GM20431 (cell line): ENCODE results near the gene AFF4.
"Not testable (repeated sequence)": the region's sequence is repeated elsewhere in the genome, so short reads cannot be mapped to it uniquely, and the experiment has no call there.

Experiments used
- in situ Hi-C: fragments of 300-500 bp; cut with MseI, MboI; formaldehyde crosslinking; loops from one replicate; pipeline ENCODE4 v1.15.0; 2020; ENCODE audit warnings: low sequenced_read_pairs; ENCODE audit not compliant: unreplicated experiment

Gene AFF4

DNA sequence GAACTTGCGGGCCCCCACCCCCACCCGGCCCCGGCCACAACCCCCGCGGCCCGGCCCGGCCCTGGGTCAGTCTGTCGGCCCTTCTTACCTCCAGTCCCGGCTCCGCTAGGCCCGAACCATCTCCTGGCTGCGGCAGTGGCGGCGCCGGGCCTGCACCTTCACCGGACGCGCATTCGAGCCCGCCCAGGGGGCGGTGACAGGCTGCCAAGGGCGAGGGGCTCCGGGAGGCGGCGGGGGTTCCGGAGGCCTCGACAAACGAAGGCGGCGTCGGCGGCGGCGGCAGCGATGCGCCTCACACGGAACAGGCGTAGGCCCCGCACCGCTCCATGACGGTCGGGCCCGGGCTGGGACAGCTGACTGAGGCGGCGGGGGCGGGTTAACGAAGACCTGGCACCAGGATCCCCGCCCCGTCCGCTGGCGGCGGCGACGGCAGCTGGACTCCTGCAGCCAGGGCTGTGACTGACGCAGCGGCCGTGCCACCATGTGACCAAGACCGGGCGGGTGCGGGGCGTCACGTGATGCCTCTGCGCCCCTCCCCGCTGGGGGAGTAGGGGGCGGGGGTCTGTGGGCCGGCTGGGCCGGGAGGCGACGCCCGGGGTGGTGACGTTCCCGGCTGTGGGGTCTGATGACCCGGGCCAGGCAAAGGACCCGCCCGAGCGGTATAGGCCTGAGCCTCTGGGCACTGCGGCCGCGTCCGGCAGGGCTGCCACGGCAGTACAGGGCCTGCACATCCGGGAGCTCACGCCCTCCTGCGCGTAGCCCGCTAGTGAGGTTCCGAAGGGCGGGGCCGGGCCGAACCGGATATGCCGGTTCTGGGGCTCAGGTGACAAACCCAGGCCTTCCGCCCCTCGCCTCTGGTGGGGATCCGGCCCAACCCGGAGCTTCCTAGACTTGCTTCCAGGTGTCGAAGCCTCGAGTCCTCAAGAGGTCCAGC, at the start of gene AFF4:
TSS of gene AFF4 (minus strand) at position 464 of the 934 bp plus-strand sequence. CDS start 26,445 bp downstream, outside the sequence.
- in situ Hi-C loops, result no loop called here

DNA sequence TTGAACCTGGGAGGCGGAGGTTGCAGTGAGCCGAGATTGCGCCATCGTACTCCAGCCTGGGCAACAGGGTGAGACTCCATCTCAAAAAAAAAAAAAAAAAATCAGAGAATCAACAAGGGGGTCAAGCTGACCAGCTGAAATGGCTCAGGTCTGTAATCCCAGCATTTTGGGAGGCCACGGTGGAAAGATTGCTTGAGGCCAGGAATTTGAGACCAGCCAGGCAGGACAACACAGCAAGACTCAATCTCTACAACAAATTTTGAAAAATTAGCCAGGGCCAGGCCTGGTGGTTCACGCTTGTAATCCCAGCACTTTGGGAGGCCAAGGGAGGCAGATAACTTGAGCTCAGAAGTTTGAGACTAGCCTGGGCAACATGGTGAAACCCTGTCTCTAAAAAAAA, 45.0 kb upstream of the AFF4 start:
- in situ Hi-C loops, result not testable (repeated sequence)

- in situ Hi-C loops, result no loop called here
These were observed 43.2 kb upstream of the AFF4 start for GRCh38 chr5:133006653-133007052.

GRCh38 chr5:132999246-132999645, 35.8 kb upstream of the AFF4 start:
- in situ Hi-C loops, result no loop called here

GRCh38 chr5:132998556-132998955, 35.1 kb upstream of the AFF4 start:
- in situ Hi-C loops, result no loop called here

- in situ Hi-C loops, result no loop called here
These were observed 32.9 kb upstream of the AFF4 start for GRCh38 chr5:132996307-132996706.

GRCh38 chr5:132987531-132988408, 24.3 kb upstream of the AFF4 start:
- in situ Hi-C loops, result no loop called here

DNA sequence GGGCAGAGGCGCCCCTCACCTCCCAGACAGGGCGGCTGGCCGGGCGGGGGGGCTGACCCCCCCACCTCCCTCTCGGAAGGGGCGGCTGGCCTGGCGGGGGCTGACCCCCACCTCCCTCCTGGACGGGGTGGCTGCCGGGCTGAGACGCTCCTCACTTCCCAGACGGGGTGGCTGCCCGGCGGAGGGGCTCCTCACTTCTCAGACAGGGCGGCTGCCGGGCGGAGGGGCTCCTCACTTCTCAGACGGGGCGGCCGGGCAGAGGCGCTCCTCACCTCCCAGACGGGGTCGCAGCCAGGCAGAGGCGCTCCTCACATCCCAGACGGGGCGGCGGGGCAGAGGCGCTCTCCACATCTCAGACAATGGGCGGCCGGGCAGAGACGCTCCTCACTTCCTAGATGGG, 19.5 kb upstream of the AFF4 start:
- in situ Hi-C loops, result not testable (repeated sequence)

DNA sequence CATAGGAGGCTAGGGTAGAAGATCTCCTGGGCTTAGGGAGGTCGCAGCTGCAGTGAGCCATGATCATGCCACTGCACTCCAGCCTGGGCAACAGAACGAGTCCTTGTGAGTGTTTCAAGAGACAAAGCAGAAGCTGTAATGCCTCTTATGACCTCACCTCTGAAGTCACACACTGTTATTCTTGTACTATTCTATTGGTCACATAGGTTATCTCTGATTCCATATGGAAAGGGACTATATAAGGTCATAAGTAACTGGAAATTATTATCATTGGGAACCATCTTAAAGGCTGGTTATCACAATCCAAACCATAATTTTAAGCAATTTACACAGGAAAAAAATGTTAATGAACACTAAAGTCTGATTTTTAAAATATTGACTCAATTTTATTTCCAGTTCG, 17.9 kb upstream of the AFF4 start:
- in situ Hi-C loops, result no loop called here

DNA sequence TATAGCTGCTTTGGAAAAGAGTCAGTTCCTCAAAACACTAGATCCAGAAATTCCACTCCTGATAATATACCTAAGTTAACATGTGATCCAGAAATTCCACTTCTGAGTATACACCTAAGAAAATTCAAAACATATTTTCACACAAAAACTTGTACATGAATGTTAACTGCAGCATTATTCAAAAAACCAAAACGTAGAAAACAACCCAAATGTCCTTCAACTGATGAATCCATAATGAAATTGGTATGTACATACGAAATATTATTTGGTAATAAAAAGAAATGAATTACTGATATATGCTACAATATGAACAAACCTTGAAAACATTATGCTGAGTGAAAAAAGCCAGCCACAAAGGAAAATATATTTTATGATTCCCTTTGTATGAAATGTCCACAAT, 16.5 kb upstream of the AFF4 start:
- in situ Hi-C loops, result no loop called here

- in situ Hi-C loops, result no loop called here
These were observed 16.0 kb upstream of the AFF4 start for GRCh38 chr5:132979367-132979940.

DNA sequence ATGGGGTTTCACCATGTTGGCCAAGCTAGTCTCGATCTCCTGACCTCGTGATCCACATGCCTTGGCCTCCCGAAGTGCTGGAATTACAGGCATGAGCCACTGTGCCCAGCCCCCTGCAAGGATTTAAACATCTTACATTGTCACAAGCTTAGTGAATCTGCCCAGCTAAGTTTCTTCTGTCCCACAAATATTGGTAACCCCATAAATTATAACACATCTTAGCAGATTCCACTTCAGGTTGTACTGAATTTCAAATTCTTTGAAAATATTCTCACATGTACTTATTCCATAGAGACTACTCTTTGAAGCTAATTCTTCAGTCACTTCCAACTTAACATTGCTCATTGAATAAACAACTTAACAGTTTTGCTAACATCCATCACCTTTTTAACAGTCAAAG, 13.4 kb upstream of the AFF4 start:
- in situ Hi-C loops, result no loop called here

GRCh38 chr5:132972436-132972828, 9.0 kb upstream of the AFF4 start:
- in situ Hi-C loops, result not testable (repeated sequence)

- in situ Hi-C loops, result no loop called here
These were observed 8.3 kb upstream of the AFF4 start for GRCh38 chr5:132971483-132972435.

- in situ Hi-C loops, result no loop called here
These were observed 1.7 kb upstream of the AFF4 start for GRCh38 chr5:132965120-132965519.

DNA sequence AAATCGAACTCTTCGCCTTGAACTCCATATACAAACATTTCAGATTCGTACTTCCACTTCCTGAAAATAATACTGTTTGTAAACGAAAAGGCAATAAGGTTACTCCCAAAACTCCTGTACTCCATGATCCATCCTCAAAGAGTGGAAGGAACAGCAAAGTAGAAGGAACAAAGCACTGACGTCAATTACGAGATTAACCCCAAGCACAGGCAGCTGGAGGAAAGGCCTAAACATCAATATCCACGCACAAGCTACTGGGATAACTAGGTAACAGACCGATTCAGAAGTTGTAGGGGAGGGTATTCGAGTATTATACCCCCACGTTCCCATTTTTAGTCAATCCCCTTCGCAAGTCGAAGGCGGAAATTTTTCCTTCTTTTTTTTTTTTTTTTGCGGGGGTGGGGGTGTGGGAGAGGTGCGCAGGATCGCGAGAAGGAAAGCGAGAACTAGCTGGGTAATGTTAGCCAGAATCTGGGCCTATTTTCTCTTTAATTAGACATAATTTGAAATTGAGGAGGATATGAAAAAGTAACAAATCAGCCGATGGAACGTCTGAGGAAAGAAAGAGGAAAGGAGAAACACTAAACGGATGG, 909 bp downstream of the AFF4 start:
- in situ Hi-C loops, result no loop called here

DNA sequence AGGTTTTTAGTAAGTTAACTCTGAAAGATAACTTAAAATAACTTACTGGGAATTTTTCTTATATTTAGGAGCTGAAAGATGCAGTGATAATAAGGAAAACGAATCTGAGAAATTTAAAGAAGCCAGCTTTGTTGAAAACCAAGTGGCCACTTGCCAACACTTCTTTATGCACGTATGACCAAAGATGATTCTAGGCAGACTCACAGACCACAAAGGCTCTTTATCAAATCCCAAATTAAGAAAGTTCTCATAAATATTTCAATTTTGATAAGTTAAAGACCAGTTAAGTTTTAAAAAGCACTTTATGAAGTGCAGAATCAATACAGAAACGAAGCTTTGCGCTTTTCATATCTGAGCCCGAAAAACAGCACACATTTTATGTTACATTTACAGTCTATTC, 1.5 kb downstream of the AFF4 start:
- in situ Hi-C loops, result no loop called here

GRCh38 chr5:132961123-132961815, 2.2 kb downstream of the AFF4 start:
- in situ Hi-C loops, result not testable (repeated sequence)
